ENCODE data around the gene MMP26.

Gene MMP26

GRCh38 chr11:4677948-4678347, 26.6 kb upstream of the MMP26 start:
- no peak for DNase-seq
- Histone ChIP-seq H3K27me3 (replicated peaks; ENCODE audit: insufficient read depth, low read length) (no peaks in the 10 kb centered on the region), H3K36me3 (replicated peaks; ENCODE audit: insufficient read depth, low read length) (no peaks in the 10 kb centered on the region), H3K4me1 (ENCODE audit: low read length) (no peaks in the 10 kb centered on the region), H3K9me3 (replicated peaks; ENCODE audit: insufficient read depth, low read length) (no peaks in the 10 kb centered on the region), H3K4me3 (ENCODE audit: low read length) (no peak overlapping the region), H3K4me2 (ENCODE audit: low read depth, low read length) (no peak overlapping the region), H3K9me2 (replicated peaks; ENCODE audit: insufficient read depth, low read length) (no peaks in the 10 kb centered on the region), H3K9ac (ENCODE audit: low read length) (no peak overlapping the region), H3K79me2 (ENCODE audit: low read length) (no peaks in the 10 kb centered on the region), H3F3A (ENCODE audit: insufficient read depth, low read length) (no peaks in the 10 kb centered on the region), H4K20me1 (ENCODE audit: insufficient read depth, low read length) (no peaks in the 10 kb centered on the region), H2AFZ (ENCODE audit: low read length) (no peak overlapping the region), H3K27ac (ENCODE audit: low read length) (no peak overlapping the region)
- TF ChIP-seq, protein P1, sequence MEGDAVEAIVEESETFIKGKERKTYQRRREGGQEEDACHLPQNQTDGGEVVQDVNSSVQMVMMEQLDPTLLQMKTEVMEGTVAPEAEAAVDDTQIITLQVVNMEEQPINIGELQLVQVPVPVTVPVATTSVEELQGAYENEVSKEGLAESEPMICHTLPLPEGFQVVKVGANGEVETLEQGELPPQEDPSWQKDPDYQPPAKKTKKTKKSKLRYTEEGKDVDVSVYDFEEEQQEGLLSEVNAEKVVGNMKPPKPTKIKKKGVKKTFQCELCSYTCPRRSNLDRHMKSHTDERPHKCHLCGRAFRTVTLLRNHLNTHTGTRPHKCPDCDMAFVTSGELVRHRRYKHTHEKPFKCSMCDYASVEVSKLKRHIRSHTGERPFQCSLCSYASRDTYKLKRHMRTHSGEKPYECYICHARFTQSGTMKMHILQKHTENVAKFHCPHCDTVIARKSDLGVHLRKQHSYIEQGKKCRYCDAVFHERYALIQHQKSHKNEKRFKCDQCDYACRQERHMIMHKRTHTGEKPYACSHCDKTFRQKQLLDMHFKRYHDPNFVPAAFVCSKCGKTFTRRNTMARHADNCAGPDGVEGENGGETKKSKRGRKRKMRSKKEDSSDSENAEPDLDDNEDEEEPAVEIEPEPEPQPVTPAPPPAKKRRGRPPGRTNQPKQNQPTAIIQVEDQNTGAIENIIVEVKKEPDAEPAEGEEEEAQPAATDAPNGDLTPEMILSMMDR (IDR thresholded peaks at IDR 0.05; ENCODE audit: low read length) = no peak
- no peak for TF ChIP-seq EZH2 (optimal IDR thresholded peaks at IDR 0.05; ENCODE audit: low read depth, low read length)
- no peak for TF ChIP-seq EZH2phosphoT487 (IDR thresholded peaks at IDR 0.05; ENCODE audit: low read length)

- TF ChIP-seq, protein P1 (IDR thresholded peaks at IDR 0.05; ENCODE audit: low read length) = no peak
- TF ChIP-seq EZH2 (optimal IDR thresholded peaks at IDR 0.05; ENCODE audit: low read depth, low read length) = no peak
- no peak for TF ChIP-seq EZH2phosphoT487 (IDR thresholded peaks at IDR 0.05; ENCODE audit: low read length)
- H4K20me1 ChIP-seq (ENCODE audit: insufficient read depth, low read length) = no peaks in the 10 kb centered on the region
- H3K4me2 ChIP-seq (ENCODE audit: low read depth, low read length) = no peak overlapping the region
- H3K9ac ChIP-seq (ENCODE audit: low read length) = no peak overlapping the region
- DNase-seq = no peak
- H3K79me2 ChIP-seq (ENCODE audit: low read length) = no peaks in the 10 kb centered on the region
- no peak overlapping the region for H3K4me3 ChIP-seq (ENCODE audit: low read length)
- peaks cover 12% of the 10 kb centered on the region for H3K4me1 ChIP-seq (ENCODE audit: low read length)
- H3K27me3 ChIP-seq (replicated peaks; ENCODE audit: insufficient read depth, low read length) = no peaks in the 10 kb centered on the region
- no peaks in the 10 kb centered on the region for H3K9me3 ChIP-seq (replicated peaks; ENCODE audit: insufficient read depth, low read length)
- H3K9me2 ChIP-seq (replicated peaks; ENCODE audit: insufficient read depth, low read length) = no peaks in the 10 kb centered on the region
- no peak overlapping the region for H3K27ac ChIP-seq (ENCODE audit: low read length)
- H2AFZ ChIP-seq (ENCODE audit: low read length) = no peak overlapping the region
- H3K36me3 ChIP-seq (replicated peaks; ENCODE audit: insufficient read depth, low read length) = no peaks in the 10 kb centered on the region
- H3F3A ChIP-seq (ENCODE audit: insufficient read depth, low read length) = peaks cover 9% of the 10 kb centered on the region; the same call in 1 of the 2 replicates
Measured at GRCh38 chr11:4680341-4680740, 24.2 kb upstream of the MMP26 start.

DNA sequence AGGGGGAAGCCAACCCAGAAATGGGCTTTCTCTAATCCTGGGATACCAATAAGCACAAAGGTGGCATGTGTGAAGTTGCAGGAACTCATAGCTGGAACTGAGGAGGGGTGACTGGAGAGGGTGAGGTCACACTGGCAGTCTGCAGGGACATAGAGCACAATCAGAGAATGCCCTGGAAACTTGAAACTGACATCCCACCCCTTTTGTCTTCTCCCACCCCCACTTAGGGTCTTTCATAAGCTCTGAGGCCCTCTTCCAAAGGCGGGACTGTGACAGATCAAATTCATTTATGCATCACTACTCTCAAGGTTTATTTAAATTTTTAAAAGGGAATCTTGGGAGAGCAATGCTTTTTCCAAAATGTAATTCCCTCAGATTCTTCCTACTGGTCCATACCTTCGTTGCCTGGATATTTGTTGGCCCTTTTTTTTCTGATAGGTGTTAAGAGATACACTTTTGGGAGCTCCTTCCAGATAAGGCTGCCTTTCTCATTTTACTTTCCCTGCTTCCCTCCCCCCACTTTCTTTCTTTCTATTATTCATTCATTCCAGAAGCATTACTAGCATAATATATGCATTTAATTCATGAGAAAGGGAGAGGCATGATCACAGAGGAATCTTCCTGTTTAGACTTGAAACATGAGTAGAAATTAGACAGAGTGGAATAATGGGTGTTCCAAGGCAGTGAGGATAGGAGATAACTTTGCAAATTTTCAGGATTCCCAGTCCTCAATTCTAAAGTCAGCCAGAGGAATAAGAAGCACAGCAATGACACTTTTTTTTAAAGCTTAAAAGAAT, 21.8 kb upstream of the MMP26 start:
- no peak overlapping the region for H3K27ac ChIP-seq (ENCODE audit: low read length)
- H3K27me3 ChIP-seq (replicated peaks; ENCODE audit: insufficient read depth, low read length) = no peaks in the 10 kb centered on the region
- no peak overlapping the region for H2AFZ ChIP-seq (ENCODE audit: low read length)
- no peaks in the 10 kb centered on the region for H3K79me2 ChIP-seq (ENCODE audit: low read length)
- TF ChIP-seq EZH2phosphoT487 (IDR thresholded peaks at IDR 0.05; ENCODE audit: low read length) (no peak), EZH2 (optimal IDR thresholded peaks at IDR 0.05; ENCODE audit: low read depth, low read length) (no peak)
- TF ChIP-seq, protein P1 (IDR thresholded peaks at IDR 0.05; ENCODE audit: low read length) = no peak
- H3F3A ChIP-seq (ENCODE audit: insufficient read depth, low read length) = peaks cover 9% of the 10 kb centered on the region; the same call in 1 of the 2 replicates
- no peaks in the 10 kb centered on the region for H3K36me3 ChIP-seq (replicated peaks; ENCODE audit: insufficient read depth, low read length)
- no peak overlapping the region for H3K4me2 ChIP-seq (ENCODE audit: low read depth, low read length)
- no peak overlapping the region for H3K9ac ChIP-seq (ENCODE audit: low read length)
- H4K20me1 ChIP-seq (ENCODE audit: insufficient read depth, low read length) = no peaks in the 10 kb centered on the region
- no peaks in the 10 kb centered on the region for H3K9me3 ChIP-seq (replicated peaks; ENCODE audit: insufficient read depth, low read length)
- no peak overlapping the region for H3K4me3 ChIP-seq (ENCODE audit: low read length)
- no peak for DNase-seq
- peaks cover 14% of the 10 kb centered on the region for H3K4me1 ChIP-seq (ENCODE audit: low read length)
- no peaks in the 10 kb centered on the region for H3K9me2 ChIP-seq (replicated peaks; ENCODE audit: insufficient read depth, low read length)

Data from MM.1S (cell line).